Measurements from ENCODE around the gene TRAPPC6A. TPM values are rescaled to one million over a fixed set of nuclear protein-coding genes. Genes with fewer than 3 reads are reported as not detected.

Gene TRAPPC6A
- total and polyA plus RNA-seq, 2 of the 4 experiments (the other 2 are of a cell fraction) = 4.1 to 13.4 TPM

DNA sequence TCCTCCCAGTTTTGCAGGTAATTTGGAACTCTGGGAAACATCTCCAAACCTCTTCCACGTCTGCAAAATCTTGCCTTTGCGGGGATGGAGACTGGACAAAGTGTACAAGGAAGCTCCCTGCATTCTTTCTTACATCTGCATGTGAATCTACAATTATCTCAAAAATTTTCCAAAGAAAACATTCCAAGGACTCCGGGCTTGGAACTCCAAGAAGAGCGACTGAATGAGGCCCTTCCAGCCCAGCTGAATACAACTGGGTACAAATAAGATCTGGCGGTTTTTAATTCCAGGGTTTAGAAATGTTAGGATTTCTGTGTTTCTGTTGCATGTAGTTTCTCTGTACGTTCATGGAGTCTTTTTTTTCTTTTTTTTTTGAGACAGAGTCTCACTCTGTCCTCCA lies 38.6 kb upstream of the TRAPPC6A start:
- dilution Hi-C loops (cut with HindIII; ENCODE audit: low sequenced_read_pairs, unreplicated experiment) = no loop called here
- no peaks in the 10 kb centered on the region for H3K9me1 ChIP-seq (ENCODE audit: insufficient read depth, low read length)
- no peak overlapping the region for H2BK120ac ChIP-seq (ENCODE audit: low read depth, low read length)
- no peak overlapping the region for H3K4me3 ChIP-seq (ENCODE audit: insufficient read depth, low read depth, low read length)
- no peak overlapping the region for H4K91ac ChIP-seq (ENCODE audit: insufficient read depth, low read depth, low read length)
- H4K5ac ChIP-seq (ENCODE audit: low read depth, low read length) = no peak overlapping the region
- H2AFZ ChIP-seq (replicated peaks; ENCODE audit: low read length, poor library complexity) = no peak overlapping the region
- WGBS, 2 experiments (ENCODE audit: extremely low coverage in 2 of 2, insufficient read length in 1 of 2) = no CpG with 5 or more reads among the region's 6 CpGs
- POLR2A ChIA-PET (ENCODE audit: unreplicated experiment) = interaction anchor here (0.6 kb wide), 1 partner anchor 983 kb away, joined by 3 read pairs; no protein-coding TSS in a partner anchor
- peaks cover 70% of the 10 kb centered on the region for H3K27me3 ChIP-seq (ENCODE audit: control insufficient read depth, insufficient read depth, low read length)
- peaks cover 3% of the 10 kb centered on the region; the same call in 1 of the 2 replicates for H3K4me1 ChIP-seq (ENCODE audit: control insufficient read depth, insufficient read depth, low read length)
- H3K9me3 ChIP-seq (ENCODE audit: control insufficient read depth, insufficient read depth, low read length) = no peaks in the 10 kb centered on the region
- H2BK5ac ChIP-seq (ENCODE audit: low read depth, low read length, poor library complexity, severe bottlenecking) = no peak overlapping the region
- ATAC-seq (ENCODE audit: low read depth) (no peak), DNase-seq (no peak)
- H3K36me3 ChIP-seq (ENCODE audit: control insufficient read depth, insufficient read depth, low read length) = no peaks in the 10 kb centered on the region
- H3K9ac ChIP-seq (ENCODE audit: low read depth, low read length) = no peak overlapping the region
- no peak overlapping the region for H2AK5ac ChIP-seq (ENCODE audit: low read depth, low read length)
- no peak overlapping the region for H2BK15ac ChIP-seq (ENCODE audit: low read depth, low read length)
- no peak overlapping the region for H2AK9ac ChIP-seq (replicated peaks; ENCODE audit: low read depth, low read length, poor library complexity)
- H2BK20ac ChIP-seq (ENCODE audit: low read depth, low read length) = no peak overlapping the region
- H3K27ac ChIP-seq (ENCODE audit: insufficient read depth, low read length) = no peak overlapping the region
- H3K56ac ChIP-seq (ENCODE audit: extremely low read depth, insufficient read depth, low read length) = no peak overlapping the region
- no peak overlapping the region for H4K8ac ChIP-seq (ENCODE audit: low read depth in 2 of 2, low read length in 2 of 2)
- H3K4ac ChIP-seq (ENCODE audit: low read depth, low read length) = no peak overlapping the region
- H3K23ac ChIP-seq (ENCODE audit: low read depth, low read length) = no peak overlapping the region
- no TSS peak for BruUV-seq (replicated peaks)
- in situ Hi-C loops (cut with MboI; ENCODE audit: low sequenced_read_pairs) = no loop called here
- TF ChIP-seq MAFK (IDR thresholded peaks at IDR 0.05; ENCODE audit: low read depth, low read length) (no peak), FOS (IDR thresholded peaks at IDR 0.05; ENCODE audit: low read depth, low read length) (no peak), SMC3 (IDR thresholded peaks at IDR 0.05; ENCODE audit: low read depth, low read length) (no peak), RFX5 (IDR thresholded peaks at IDR 0.05; ENCODE audit: low read depth, low read length) (no peak), RCOR1 (IDR thresholded peaks at IDR 0.05; ENCODE audit: insufficient replicate concordance, low read length) (no peak), BHLHE40 (IDR thresholded peaks at IDR 0.05; ENCODE audit: low read depth, low read length) (no peak), MXI1 (IDR thresholded peaks at IDR 0.05; ENCODE audit: borderline replicate concordance, low read depth, low read length) (no peak), CHD1 (IDR thresholded peaks at IDR 0.05; ENCODE audit: low read depth, low read length) (no peak), POLR2A (IDR thresholded peaks at IDR 0.05; ENCODE audit: low read depth, low read length) (no peak), MAZ (IDR thresholded peaks at IDR 0.05; ENCODE audit: borderline replicate concordance, low read depth, low read length) (no peak), RAD21 (IDR thresholded peaks at IDR 0.05; ENCODE audit: low read length) (no peak), NFE2L2 (IDR thresholded peaks at IDR 0.05; ENCODE audit: low read depth, low read length) (no peak)
- TF ChIP-seq, protein P1, sequence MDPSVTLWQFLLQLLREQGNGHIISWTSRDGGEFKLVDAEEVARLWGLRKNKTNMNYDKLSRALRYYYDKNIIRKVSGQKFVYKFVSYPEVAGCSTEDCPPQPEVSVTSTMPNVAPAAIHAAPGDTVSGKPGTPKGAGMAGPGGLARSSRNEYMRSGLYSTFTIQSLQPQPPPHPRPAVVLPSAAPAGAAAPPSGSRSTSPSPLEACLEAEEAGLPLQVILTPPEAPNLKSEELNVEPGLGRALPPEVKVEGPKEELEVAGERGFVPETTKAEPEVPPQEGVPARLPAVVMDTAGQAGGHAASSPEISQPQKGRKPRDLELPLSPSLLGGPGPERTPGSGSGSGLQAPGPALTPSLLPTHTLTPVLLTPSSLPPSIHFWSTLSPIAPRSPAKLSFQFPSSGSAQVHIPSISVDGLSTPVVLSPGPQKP (IDR thresholded peaks at IDR 0.05; ENCODE audit: borderline replicate concordance, low read depth, low read length) = no peak
- CTCF ChIA-PET = no interaction called here
- intact Hi-C loops (cut with micrococcal nuclease) = no loop called here
- no peaks in the 10 kb centered on the region; the same call in 1 of the 2 replicates for H4K20me1 ChIP-seq (ENCODE audit: insufficient read depth, low read length)
- no peak overlapping the region for H3K18ac ChIP-seq (ENCODE audit: low read depth, low read length)
- no peak overlapping the region for H3K4me2 ChIP-seq (ENCODE audit: low read depth, low read length)
- H3K14ac ChIP-seq (replicated peaks; ENCODE audit: low read depth, low read length) = no peak overlapping the region
- H3K79me1 ChIP-seq (ENCODE audit: low read depth in 1 of 2, low read length in 2 of 2) = no peaks in the 10 kb centered on the region

Measured in IMR-90 (cell line).